IMR-90 (cell line): ENCODE measurements around the gene NTM. TPM values are rescaled to one million over a fixed set of nuclear protein-coding genes. Genes with fewer than 3 reads are reported as not detected.

Experiments
- ATAC-seq: fragments of 200-7000 bp; cut with Tn5 transposase; 2 replicates; pipeline ENCODE4 v1.9.1; 2020; ENCODE audit warnings: low read depth, mild to moderate bottlenecking, moderate library complexity
- BruUV-seq: library from RNA; stranded (reverse); fragments of 400-500 nt; replicated peaks from 2 replicates; lab custom pipeline; 2021; lab: Mats Ljungman, UMichigan
- CTCF ChIA-PET: fragments of 300-600 bp; formaldehyde crosslinking; extraction: SDS; loops from one replicate; lab custom pipeline; 2021; ENCODE audit warnings: antibody characterized with exemption; lab: Yijun Ruan, JAX
- POLR2A ChIA-PET: fragments of 300-600 bp; sonication (Branson Sonifier 250); formaldehyde crosslinking; loops from one replicate; lab custom pipeline; 2022; ENCODE audit warnings: antibody characterized with exemption; ENCODE audit not compliant: unreplicated experiment; lab: Charles Lee
- DNase-seq: peaks from one replicate; pipeline ENCODE4 v3.0.0; 2013
- H2AFZ ChIP-seq: replicated peaks from 2 replicates; pipeline ENCODE3; 2013; ENCODE audit warnings: low read length, mild to moderate bottlenecking; ENCODE audit not compliant: poor library complexity
- H2AK5ac ChIP-seq: 2 replicates; pipeline ENCODE4 v1.6.1; 2013; ENCODE audit warnings: low read depth, low read length, inconsistent platforms
- H2AK9ac ChIP-seq: replicated peaks from 2 replicates; pipeline ENCODE3; 2013; ENCODE audit warnings: mild to moderate bottlenecking, low read depth, low read length, moderate library complexity; ENCODE audit not compliant: poor library complexity
- H2BK120ac ChIP-seq: 2 replicates; pipeline ENCODE4 v1.6.1; 2013; ENCODE audit warnings: low read depth, low read length, inconsistent platforms
- H2BK15ac ChIP-seq: 3 replicates; pipeline ENCODE4 v1.6.1; 2013; ENCODE audit warnings: low read depth, low read length, inconsistent platforms
- H2BK20ac ChIP-seq: 2 replicates; pipeline ENCODE4 v1.6.1; 2013; ENCODE audit warnings: low read depth, mild to moderate bottlenecking, inconsistent platforms, low read length, moderate library complexity
- H2BK5ac ChIP-seq: 2 replicates; pipeline ENCODE4 v1.6.1; 2013; ENCODE audit warnings: mild to moderate bottlenecking, low read depth, low read length, inconsistent platforms; ENCODE audit not compliant: poor library complexity, severe bottlenecking
- H3K14ac ChIP-seq: replicated peaks from 2 replicates; pipeline ENCODE4 v1.6.1; 2013; ENCODE audit warnings: low read depth, low read length, inconsistent platforms
- H3K18ac ChIP-seq: 2 replicates; pipeline ENCODE4 v1.6.1; 2013; ENCODE audit warnings: low read depth, low read length, control low read depth
- H3K23ac ChIP-seq: 2 replicates; pipeline ENCODE4 v1.6.1; 2013; ENCODE audit warnings: low read depth, low read length, inconsistent platforms
- H3K27ac ChIP-seq: 2 replicates; pipeline ENCODE4 v1.5.1; 2013; ENCODE audit warnings: mild to moderate bottlenecking, control low read depth, low read length; ENCODE audit not compliant: insufficient read depth
- H3K27me3 ChIP-seq: 2 replicates; pipeline ENCODE4 v1.6.1; 2013; ENCODE audit warnings: low read length; ENCODE audit not compliant: control insufficient read depth, insufficient read depth
- H3K36me3 ChIP-seq: 2 replicates; pipeline ENCODE4 v1.6.1; 2013; ENCODE audit warnings: low read length, mixed read lengths; ENCODE audit not compliant: control insufficient read depth, insufficient read depth
- H3K4ac ChIP-seq: 2 replicates; pipeline ENCODE4 v1.6.1; 2013; ENCODE audit warnings: low read depth, low read length, inconsistent platforms
- H3K4me1 ChIP-seq: 2 replicates; pipeline ENCODE4 v1.6.1; 2013; ENCODE audit warnings: low read length, mixed read lengths; ENCODE audit not compliant: control insufficient read depth, insufficient read depth
- H3K4me2 ChIP-seq: 2 replicates; pipeline ENCODE4 v1.6.1; 2013; ENCODE audit warnings: low read depth, mild to moderate bottlenecking, control low read depth, low read length, moderate library complexity
- H3K4me3 ChIP-seq: 2 replicates; pipeline ENCODE4 v1.5.1; 2013; ENCODE audit warnings: low read depth, mild to moderate bottlenecking, control low read depth, low read length, moderate library complexity; ENCODE audit not compliant: insufficient read depth
- H3K56ac ChIP-seq: 2 replicates; pipeline ENCODE4 v1.6.1; 2013; ENCODE audit warnings: low read length, inconsistent platforms; ENCODE audit not compliant: insufficient read depth; ENCODE audit errors: extremely low read depth
- H3K79me1 ChIP-seq, 2 experiments: 2 replicates each; pipeline ENCODE4 v1.6.1; 2013; ENCODE audit warnings: low read length in 2 of 2, inconsistent platforms in 1 of 2, low read depth in 1 of 2
- H3K9ac ChIP-seq: 2 replicates; pipeline ENCODE4 v1.6.1; 2013; ENCODE audit warnings: low read depth, low read length, control low read depth
- H3K9me1 ChIP-seq: 2 replicates; pipeline ENCODE4 v1.6.1; 2013; ENCODE audit warnings: low read length, inconsistent platforms; ENCODE audit not compliant: insufficient read depth
- H3K9me3 ChIP-seq: 2 replicates; pipeline ENCODE4 v1.6.1; 2013; ENCODE audit warnings: low read length; ENCODE audit not compliant: control insufficient read depth, insufficient read depth
- H4K20me1 ChIP-seq: 2 replicates; pipeline ENCODE4 v1.6.1; 2013; ENCODE audit warnings: low read length, inconsistent platforms; ENCODE audit not compliant: insufficient read depth
- H4K5ac ChIP-seq: 2 replicates; pipeline ENCODE4 v1.6.1; 2013; ENCODE audit warnings: mild to moderate bottlenecking, low read depth, low read length, control low read depth
- H4K8ac ChIP-seq, 2 experiments: 2 replicates each; pipeline ENCODE4 v1.6.1; 2013; ENCODE audit warnings: low read depth in 2 of 2, low read length in 2 of 2, control low read depth in 1 of 2, inconsistent platforms in 1 of 2
- H4K91ac ChIP-seq: 2 replicates; pipeline ENCODE4 v1.6.1; 2013; ENCODE audit warnings: low read depth, low read length, inconsistent platforms; ENCODE audit not compliant: insufficient read depth
- CTCF ChIP-seq: conservative IDR thresholded peaks from 2 replicates; pipeline ENCODE4 v1.5.1; 2012; ENCODE audit warnings: mild to moderate bottlenecking, low read depth, low read length, improper control_type of control experiment
- ELK1 ChIP-seq: fragments of 150-350 bp; IDR thresholded peaks from 2 replicates; pipeline ENCODE4 v1.6.1; 2016; ENCODE audit warnings: low read depth, mild to moderate bottlenecking, low read length, moderate library complexity, borderline replicate concordance
- MAFK ChIP-seq: IDR thresholded peaks from 2 replicates; pipeline ENCODE4 v1.6.1; 2012; ENCODE audit warnings: low read depth, low read length, improper control_type of control experiment
- MAZ ChIP-seq: IDR thresholded peaks from 2 replicates; pipeline ENCODE4 v1.6.1; 2012; ENCODE audit warnings: low read depth, mild to moderate bottlenecking, low read length, improper control_type of control experiment, moderate library complexity, borderline replicate concordance
- RFX5 ChIP-seq: IDR thresholded peaks from 2 replicates; pipeline ENCODE4 v1.8.0; 2012; ENCODE audit warnings: low read depth, mild to moderate bottlenecking, low read length, moderate library complexity
- WGBS, 2 experiments: methylation state at CpG; one replicate each; pipeline versions ENCODE4 v1.1.5 to v1.1.7; 2013; ENCODE audit warnings: missing lambda C conversion rate in 2 of 2; ENCODE audit not compliant: insufficient read length in 1 of 2; ENCODE audit errors: extremely low coverage in 2 of 2; 5-methylcytosine and 5-hydroxymethylcytosine counted together
- dilution Hi-C: fragments of 300-500 bp; cut with HindIII; formaldehyde crosslinking; loops from one replicate; pipeline ENCODE4 v1.14.3; 2018; ENCODE audit warnings: low sequenced_read_pairs; ENCODE audit not compliant: unreplicated experiment
- in situ Hi-C: fragments of 300-500 bp; cut with MboI; formaldehyde crosslinking; loops from 3 replicates; pipeline ENCODE4 v1.14.3; 2019; ENCODE audit warnings: low sequenced_read_pairs, inconsistent platforms, mixed read lengths
- intact Hi-C: fragments of 100-400 bp; cut with micrococcal nuclease; formaldehyde crosslinking; loops from 2 replicates; pipeline ENCODE4 v1.10.0; 2022
- polyA plus RNA-seq, 3 experiments: library from polyadenylated mRNA; depleted of rRNA; stranded (reverse); fragments of >200 nt; gene quantifications; 2 replicates each; pipeline ENCODE4 v1.2.3, GENCODE V29; 2012; ENCODE audit warnings: low replicate concordance in 1 of 3
- total RNA-seq: library from RNA; depleted of rRNA; stranded (reverse); fragments of >200 nt; gene quantifications from 2 replicates; pipeline ENCODE4 v1.2.3, GENCODE V29; 2012

NTM gene
- total and polyA plus RNA-seq, 2 of the 4 experiments (the other 2 are of a cell fraction) = 19.5 to 25.5 TPM

DNA sequence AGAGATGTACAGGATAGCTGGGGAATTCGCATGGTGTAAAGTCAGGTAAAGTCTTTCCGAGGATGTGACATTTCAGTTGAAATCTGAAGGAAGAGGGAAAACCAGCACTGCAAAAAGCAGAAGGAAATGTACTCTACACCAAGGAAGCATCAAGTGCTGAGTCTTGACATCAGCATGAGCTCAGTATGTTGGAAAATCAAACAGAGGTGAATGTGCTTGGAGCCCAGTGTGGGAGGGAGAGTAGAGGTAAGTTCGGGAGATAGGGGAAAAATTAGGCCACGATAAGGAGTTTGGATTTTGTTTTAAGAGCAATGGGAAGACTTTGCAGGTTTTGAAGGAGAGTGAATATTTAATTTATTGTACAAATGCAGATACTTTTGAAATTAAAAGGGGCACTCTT lies 484.0 kb downstream of the NTM start:
- ChIA-PET CTCF (no interaction called here), POLR2A (no interaction called here)
- Histone ChIP-seq H4K20me1 (no peaks in the 10 kb centered on the region), H3K27me3 (peaks cover 31% of the 10 kb centered on the region), H3K79me1 (no peaks in the 10 kb centered on the region), H4K8ac (no peak overlapping the region), H3K18ac (no peak overlapping the region), H2BK20ac (no peak overlapping the region), H3K9ac (no peak overlapping the region), H3K4me1 (no peaks in the 10 kb centered on the region), H3K36me3 (no peaks in the 10 kb centered on the region), H3K4me2 (no peak overlapping the region), H4K91ac (no peak overlapping the region), H3K27ac (no peak overlapping the region), H2BK120ac (no peak overlapping the region), H3K14ac (no peak overlapping the region), H2BK15ac (no peak overlapping the region), H3K9me3 (no peaks in the 10 kb centered on the region), H2BK5ac (no peak overlapping the region), H3K23ac (no peak overlapping the region), H2AK5ac (no peak overlapping the region), H3K9me1 (no peaks in the 10 kb centered on the region), H2AK9ac (no peak overlapping the region), H4K5ac (no peak overlapping the region), H3K56ac (no peak overlapping the region), H3K4ac (no peak overlapping the region), H3K4me3 (no peak overlapping the region), H2AFZ (no peak overlapping the region)
- ATAC-seq = no peak
- no peak for DNase-seq
- WGBS, 2 experiments = no CpG with 5 or more reads among the region's 4 CpGs
- BruUV-seq = no TSS peak
- in situ Hi-C loops = no loop called here
- intact Hi-C loops = no loop called here
- TF ChIP-seq ELK1 = no peak
- no peak for TF ChIP-seq MAFK
- TF ChIP-seq CTCF = no peak
- no peak for TF ChIP-seq RFX5
- no peak for TF ChIP-seq MAZ
- dilution Hi-C loops = no loop called here
